Activated CD4-positive, alpha-beta T cell treated with anti-CD3 and anti-CD28 coated beads for 24 hours (primary cell): ENCODE measurements around the gene PLPPR1.
"Not testable (repeated sequence)": the region's sequence is repeated elsewhere in the genome, so short reads cannot be mapped to it uniquely, and the experiment has no call there.

Experiments
- DNase-seq, 2 donors: peaks; one replicate each; pipeline ENCODE4 v3.0.0-alpha.2; 2020; ENCODE audit warnings: low read depth in 2 of 2

The PLPPR1 gene

DNA sequence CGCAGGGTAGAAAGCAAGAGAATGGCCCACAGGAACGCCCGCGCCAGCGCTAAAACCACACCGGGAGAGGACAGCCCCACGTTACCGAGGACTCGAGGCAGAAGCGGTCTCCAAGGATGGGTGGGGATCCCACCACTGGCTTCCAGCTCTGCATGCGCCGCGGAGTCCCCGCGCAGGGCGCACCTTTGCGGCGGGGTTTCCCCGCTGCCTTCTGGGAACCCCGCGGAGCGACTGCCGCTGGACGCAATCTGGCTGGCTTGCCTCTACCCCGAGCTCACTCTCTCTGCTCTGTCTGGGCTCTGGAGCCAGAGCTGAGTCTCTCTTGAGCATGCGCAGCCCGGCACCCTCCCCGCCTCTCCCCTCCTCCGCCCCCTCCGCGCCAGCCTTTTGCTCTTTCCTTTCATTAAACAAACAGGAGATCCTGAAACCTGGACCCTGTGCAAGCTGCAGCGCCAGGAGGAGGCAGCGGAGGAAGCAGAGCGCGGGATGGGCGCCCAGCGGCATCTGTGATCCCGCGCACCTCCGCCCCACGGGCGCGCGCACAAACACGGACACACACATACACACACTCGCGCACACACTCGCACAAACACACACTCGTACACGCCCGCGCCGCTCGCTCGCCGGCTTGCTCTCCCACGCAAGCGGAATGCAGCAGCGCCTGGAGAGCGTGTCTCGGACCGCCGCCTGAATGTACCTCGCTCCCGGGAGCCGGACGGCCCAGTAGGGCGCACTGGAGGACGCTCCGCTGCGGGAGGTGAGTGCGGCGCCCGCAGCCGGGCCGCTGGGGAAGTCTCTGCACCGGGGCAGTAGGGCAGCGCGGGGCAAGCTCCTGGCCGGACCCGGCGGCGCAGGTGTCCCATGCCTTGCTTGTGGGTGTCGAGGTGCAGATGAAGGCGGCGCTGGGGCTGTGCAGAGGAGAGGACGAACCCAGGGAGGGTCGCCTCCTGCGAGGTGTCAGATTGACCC is at the start of gene PLPPR1:
PLPPR1 (plus strand) TSS at position 382 of the 969 bp plus-strand sequence.
- DNase-seq, result no peak

DNA sequence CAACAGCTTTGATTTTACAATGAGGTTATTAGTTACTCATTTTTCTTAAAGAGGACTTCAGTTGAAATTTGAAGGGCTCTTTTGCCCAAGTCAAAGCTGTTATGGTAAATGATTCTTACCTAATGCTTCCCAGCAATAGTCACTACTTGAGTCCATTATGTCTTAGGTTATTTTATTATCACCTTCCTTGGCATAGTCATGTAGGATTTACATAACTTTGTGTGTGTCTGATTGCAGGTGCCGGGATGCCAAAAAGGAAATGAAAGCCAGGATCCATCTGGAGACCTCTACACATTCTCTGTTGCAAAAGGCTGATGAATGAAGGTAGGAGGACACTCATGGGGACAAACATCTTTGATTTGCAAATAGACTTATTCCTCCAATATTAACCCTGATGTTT is 38.8 kb upstream of the PLPPR1 start:
- DNase-seq, result no peak

DNA sequence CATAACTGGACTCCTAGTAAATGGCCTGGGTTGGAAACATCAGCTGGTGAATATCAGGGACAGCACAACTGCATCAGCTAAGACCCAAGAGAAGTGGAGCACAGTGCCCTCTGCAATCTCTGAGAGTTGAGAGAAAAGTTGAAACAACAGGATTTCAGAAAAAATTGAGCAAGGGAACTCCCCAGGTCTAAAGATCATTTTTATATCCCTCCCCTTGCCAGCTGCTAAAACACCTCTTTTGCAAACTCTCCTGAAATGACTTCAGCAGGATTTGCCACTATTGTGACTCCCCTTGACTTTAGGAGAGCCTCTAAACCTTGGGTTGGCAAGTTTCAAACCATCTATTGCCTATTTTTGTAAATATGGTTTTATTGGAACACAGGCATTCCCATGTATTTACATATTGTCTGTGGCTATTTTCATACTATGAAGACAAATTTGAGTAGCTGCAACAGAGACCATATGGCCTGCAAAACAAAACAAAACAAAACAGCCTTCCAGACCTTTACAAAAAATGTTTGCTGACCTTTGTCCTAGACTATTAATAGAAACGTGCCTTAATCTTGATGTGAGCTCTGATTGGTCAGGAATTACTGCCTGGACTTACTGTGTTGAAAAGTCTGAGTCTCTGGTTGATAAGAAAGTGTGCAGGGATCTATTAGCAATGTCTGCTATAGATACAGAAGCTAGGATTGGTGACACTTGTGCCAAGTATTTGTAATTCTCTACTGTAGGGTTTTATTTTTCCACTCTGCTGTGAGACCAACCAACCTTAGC is 37.7 kb upstream of the PLPPR1 start:
- no peak for DNase-seq

- no peak for DNase-seq
These were observed 35.9 kb upstream of the PLPPR1 start for GRCh38 chr9:100992632-100993031.

DNA sequence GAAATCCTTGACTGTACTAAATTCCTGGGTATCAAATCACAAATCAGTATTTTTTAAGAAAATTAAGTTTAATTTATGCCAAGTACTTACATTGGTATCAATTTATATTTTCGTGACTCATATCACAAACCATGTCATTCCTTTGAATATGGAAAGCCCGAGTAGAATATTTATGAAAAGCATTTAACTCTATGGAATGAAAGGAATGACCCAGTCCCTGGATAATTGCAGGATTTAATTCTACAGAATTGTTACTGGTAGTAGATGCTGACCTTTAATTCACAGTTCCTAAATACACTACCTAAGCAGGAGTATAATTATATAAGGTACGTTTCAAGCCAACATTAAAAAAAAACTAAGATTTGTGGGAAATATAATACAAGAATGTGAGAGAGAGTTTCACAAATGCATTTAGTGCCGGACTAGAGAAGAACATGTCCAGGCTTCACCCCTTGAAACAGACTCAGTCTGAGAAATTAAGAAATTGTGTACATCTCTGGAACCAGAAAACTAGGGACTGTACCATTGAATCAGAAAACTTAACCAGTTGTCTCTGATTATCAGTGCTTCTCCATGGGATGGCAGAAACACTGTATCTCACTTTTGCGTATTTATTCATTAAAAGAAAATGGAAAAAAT is 28.5 kb upstream of the PLPPR1 start:
- no peak for DNase-seq

- DNase-seq, result no peak
These were observed 23.3 kb upstream of the PLPPR1 start for GRCh38 chr9:101005246-101005645.

- no peak for DNase-seq
These were observed 14.0 kb upstream of the PLPPR1 start for GRCh38 chr9:101014566-101014965.

- DNase-seq, result no peak
These were observed 10.1 kb upstream of the PLPPR1 start for GRCh38 chr9:101018467-101018866.

- no peak for DNase-seq
These were observed 5.8 kb upstream of the PLPPR1 start for GRCh38 chr9:101022704-101023103.

- DNase-seq, result no peak
These were observed 2.6 kb upstream of the PLPPR1 start for GRCh38 chr9:101025940-101026339.

DNA sequence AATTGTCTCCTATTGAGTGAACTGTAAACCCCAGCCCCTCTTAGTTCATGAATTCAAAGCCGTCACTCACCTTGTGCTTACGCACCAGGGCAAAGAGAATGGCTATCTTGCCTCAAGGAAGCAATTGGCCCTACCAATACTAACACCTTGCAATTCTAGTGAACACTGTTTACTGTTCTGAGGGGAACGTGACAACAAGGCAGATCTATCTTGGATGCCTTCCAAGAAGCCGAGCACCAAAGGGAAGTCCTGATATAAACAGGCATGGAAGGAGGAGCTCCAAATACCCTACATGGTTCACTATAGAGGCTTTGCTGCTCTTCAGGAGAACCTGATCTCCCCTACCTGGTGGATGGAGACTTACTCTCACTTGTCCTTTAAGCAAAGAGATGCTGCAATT is 1.7 kb upstream of the PLPPR1 start:
- no peak for DNase-seq

GRCh38 chr9:101027236-101027635 is 1.3 kb upstream of the PLPPR1 start:
- no peak for DNase-seq

DNA sequence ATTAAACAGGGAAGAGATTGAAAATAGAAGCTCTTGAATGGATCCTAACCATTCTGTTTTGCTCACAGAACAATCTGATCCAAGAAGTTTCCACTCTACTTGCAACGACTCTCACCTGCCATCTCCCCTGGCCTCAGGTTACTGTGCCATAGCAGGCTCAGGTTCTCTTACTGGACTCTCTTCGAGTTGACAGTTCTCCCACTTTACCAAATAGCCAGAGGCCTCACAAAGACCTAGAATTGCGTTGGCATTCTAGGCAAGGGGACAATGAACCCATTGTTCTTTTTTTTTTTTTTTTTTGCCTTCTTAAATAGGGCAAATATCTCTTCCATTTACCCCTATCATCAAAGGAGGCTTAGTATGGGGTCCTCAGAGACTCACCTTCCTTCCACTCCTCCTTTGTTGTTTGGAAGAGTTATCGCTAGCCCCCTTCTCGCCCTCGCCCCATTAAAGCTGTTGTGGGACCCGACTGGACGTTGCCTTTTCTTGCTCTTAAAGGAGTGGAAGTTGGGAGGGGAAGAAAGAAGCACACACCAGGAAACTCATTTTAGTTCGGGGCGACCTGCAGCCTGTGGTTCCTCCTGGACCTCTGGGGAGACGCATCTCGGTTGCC is 688 bp upstream of the PLPPR1 start:
- DNase-seq, result no peak

DNA sequence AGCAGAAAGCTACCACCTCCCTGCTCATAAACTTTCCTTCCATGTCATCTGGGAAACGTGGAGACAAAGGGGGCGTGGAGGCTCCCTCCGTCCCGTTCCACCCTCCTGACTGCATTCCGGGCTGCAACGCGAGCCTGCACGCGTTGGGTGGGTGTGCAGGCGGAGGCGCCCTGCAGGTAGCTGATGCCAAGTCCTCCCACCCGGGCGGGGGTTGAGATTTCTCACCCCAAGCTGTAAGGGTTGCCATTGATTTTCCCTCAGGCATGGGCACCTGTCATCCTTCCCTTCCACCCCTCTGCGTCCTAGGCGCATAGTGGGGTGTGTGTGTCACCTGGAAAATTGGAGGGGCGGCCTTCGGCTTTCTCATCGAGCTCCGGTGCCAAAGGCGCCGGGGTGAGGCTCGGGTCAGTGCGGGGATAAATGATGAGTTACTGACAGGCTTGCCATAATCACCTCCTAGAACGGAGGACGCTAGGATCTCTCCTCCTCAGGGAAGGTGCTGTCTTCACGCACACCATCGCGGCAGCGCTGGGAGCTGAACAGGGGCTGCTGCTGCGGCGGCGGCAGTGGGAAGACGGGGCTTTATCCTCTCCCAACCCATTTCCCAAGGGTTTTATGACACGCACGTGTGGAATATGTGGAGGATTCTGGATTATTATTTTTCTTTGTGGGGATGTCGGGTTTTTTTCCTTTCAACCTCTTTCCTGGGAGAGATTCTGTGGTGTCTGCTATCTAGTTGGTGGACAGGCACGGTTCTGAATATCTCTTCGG is 973 bp downstream of the PLPPR1 start:
- DNase-seq, result no peak

DNA sequence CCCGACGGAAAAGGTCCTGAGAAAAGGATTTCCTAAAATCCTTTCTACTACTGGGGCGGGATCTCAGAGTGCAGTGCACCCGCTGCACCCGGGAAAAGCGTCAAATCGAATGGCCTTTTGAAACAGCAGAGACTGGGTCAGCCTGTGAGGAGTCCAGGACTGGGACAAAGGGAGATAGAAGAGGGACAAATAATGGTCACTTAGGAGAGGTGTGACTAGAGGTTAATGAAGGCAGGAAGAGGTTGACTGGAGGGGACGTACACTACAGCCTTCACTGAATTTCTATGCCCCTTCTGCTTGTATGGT is 1.5 kb downstream of the PLPPR1 start:
- DNase-seq, result no peak

- no peak for DNase-seq
These were observed 3.9 kb downstream of the PLPPR1 start for GRCh38 chr9:101032426-101032825.

GRCh38 chr9:101034222-101034621 is 5.7 kb downstream of the PLPPR1 start:
- DNase-seq, result no peak

GRCh38 chr9:101035098-101035497 is 6.6 kb downstream of the PLPPR1 start:
- DNase-seq, result no peak

DNA sequence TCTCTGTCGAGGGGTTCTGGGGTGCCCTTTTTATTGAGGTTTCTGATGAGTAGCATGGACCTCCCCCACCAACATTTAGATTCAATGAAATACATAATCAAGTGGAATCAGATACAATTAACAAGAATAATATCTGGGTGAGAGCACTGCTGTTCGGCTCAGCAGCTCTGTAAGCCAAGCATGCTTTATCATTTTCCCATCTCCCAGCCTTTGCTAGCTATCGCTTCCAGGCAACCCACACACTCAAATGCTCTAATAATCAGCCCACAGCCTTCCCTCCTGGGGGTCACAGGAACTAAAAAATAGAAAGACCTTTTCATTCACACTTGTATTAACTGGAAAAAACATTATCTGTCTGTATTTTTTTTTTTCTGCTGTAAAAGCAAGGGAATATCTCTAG is 8.9 kb downstream of the PLPPR1 start:
- DNase-seq, result no peak

- DNase-seq, result no peak
These were observed 10.0 kb downstream of the PLPPR1 start for GRCh38 chr9:101038488-101038887.

DNA sequence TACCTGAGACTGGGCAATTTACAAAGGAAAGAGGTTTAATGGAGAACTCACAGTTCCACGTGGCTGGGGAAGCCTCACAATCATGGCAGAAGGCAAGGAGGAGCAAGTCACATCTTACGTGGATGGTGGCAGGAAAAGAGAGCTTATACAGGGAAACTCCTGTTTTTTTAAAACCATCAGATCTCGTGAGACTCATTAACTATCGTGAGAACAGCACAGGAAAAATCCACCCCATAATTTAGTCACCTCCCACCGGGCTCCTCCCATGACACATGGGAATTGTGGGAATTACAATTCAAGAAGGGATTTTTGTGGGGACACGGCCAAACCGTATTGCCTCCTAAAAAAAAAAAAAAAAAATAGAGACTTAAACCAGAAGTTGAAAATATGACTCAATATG is 11.1 kb downstream of the PLPPR1 start:
- DNase-seq, result not testable (repeated sequence)
